HCT116 (cell line): Measurements from ENCODE around the gene NENF. TPM values are rescaled to one million over a fixed set of nuclear protein-coding genes. Genes with fewer than 3 reads are reported as not detected.
A peak's percentile ranks its signal among the peaks of the same experiment; 100 is the strongest.

ENCODE experiments used
- ATAC-seq: fragments of 200-7000 bp; cut with Tn5 transposase; 2 replicates; pipeline ENCODE4 v1.9.1; 2020; ENCODE audit warnings: mild to moderate bottlenecking, moderate library complexity
- BruUV-seq: library from RNA; stranded (reverse); fragments of 400-500 nt; replicated peaks from 2 replicates; lab custom pipeline; 2021; lab: Mats Ljungman, UMichigan
- CTCF ChIA-PET: fragments of 300-600 bp; sonication (Branson Sonifier 250); formaldehyde crosslinking; loops from one replicate; lab custom pipeline; 2021; ENCODE audit warnings: antibody characterized with exemption; lab: Charles Lee
- POLR2A ChIA-PET: fragments of 300-600, 350-600 bp; sonication (Branson Sonifier 250); formaldehyde crosslinking; loops from one replicate; lab custom pipeline; 2021; ENCODE audit warnings: antibody characterized with exemption; lab: Charles Lee
- RAD21 ChIA-PET, 2 experiments: fragments of 300-600 bp; sonication (Branson Sonifier 250); formaldehyde crosslinking; loops; one replicate each; lab custom pipeline; 2023; ENCODE audit warnings: low total read pairs in 2 of 2; ENCODE audit not compliant: uncharacterized antibody in 2 of 2, unreplicated experiment in 2 of 2, low non-redundant PET in 1 of 2; lab: Charles Lee
- DNase-seq: peaks from one replicate; pipeline ENCODE4 v3.0.0-alpha.2; 2010; ENCODE audit warnings: low read depth, low spot score
- H2AFZ ChIP-seq: fragments of 200-600 bp; shearing (Covaris generic), sonication (generic); 2 replicates; pipeline ENCODE4 v1.6.1; 2017; ENCODE audit warnings: low read depth, mixed run types, mixed read lengths, antibody characterized with exemption, low read length; ENCODE audit not compliant: poor library complexity, severe bottlenecking
- H3K27ac ChIP-seq: 2 replicates; pipeline ENCODE4 v1.5.1; 2012; ENCODE audit warnings: low read depth, low read length
- H3K27me3 ChIP-seq: fragments of 200-600 bp; sonication (generic); 2 replicates; pipeline ENCODE4 v1.6.1; 2016; ENCODE audit warnings: mixed run types, low read length, mixed read lengths; ENCODE audit not compliant: insufficient read depth
- H3K36me3 ChIP-seq, 2 experiments: fragments of 200-500 bp in 1 of 2; fragments of 200-600 bp in 1 of 2; sonication (Bioruptor generic) in 1 of 2; sonication (generic) in 1 of 2; 2 replicates each; pipeline versions ENCODE4 v1.5.1 to v1.6.1; 2014 to 2016; ENCODE audit warnings: low read length in 2 of 2, inconsistent platforms in 1 of 2, mixed read lengths in 1 of 2, mixed run types in 1 of 2; ENCODE audit not compliant: insufficient read depth in 2 of 2, control insufficient read depth in 1 of 2
- H3K4me1 ChIP-seq, 2 experiments: fragments of 200-600 bp in 1 of 2; sonication (generic) in 1 of 2; 2 replicates each; pipeline versions ENCODE4 v1.5.1 to v1.6.1; 2012 to 2017; ENCODE audit warnings: low read length in 2 of 2, inconsistent platforms in 1 of 2, mild to moderate bottlenecking in 1 of 2, mixed read lengths in 1 of 2, mixed run types in 1 of 2, moderate library complexity in 1 of 2; ENCODE audit not compliant: insufficient read depth in 2 of 2, control insufficient read depth in 1 of 2
- H3K4me2 ChIP-seq: fragments of 200-600 bp; sonication (generic); 2 replicates; pipeline ENCODE4 v1.6.1; 2017; ENCODE audit warnings: mixed run types, low read length, mixed read lengths
- H3K4me3 ChIP-seq, 2 experiments: fragments of 200-600 bp in 1 of 2; sonication (generic) in 1 of 2; replicated peaks in 1 of 2; 2 replicates each; pipeline ENCODE4 v1.5.1; 2011 to 2016; ENCODE audit warnings: low read length in 2 of 2, control low read depth in 1 of 2, low read depth in 1 of 2, mild to moderate bottlenecking in 1 of 2, mixed read lengths in 1 of 2, mixed run types in 1 of 2
- H3K79me2 ChIP-seq: fragments of 200-600 bp; sonication (generic); 2 replicates; pipeline ENCODE4 v1.6.1; 2017; ENCODE audit warnings: mild to moderate bottlenecking, mixed run types, low read length, moderate library complexity, mixed read lengths; ENCODE audit not compliant: insufficient read depth
- H3K9ac ChIP-seq: fragments of 200-600 bp; sonication (generic); 2 replicates; pipeline ENCODE4 v1.6.1; 2016; ENCODE audit warnings: low read length, mixed read lengths
- H3K9me2 ChIP-seq: fragments of 200-600 bp; sonication (generic), shearing (Covaris generic); 2 replicates; pipeline ENCODE4 v1.6.1; 2017; ENCODE audit warnings: mixed run types, mild to moderate bottlenecking, moderate library complexity; ENCODE audit not compliant: insufficient read depth
- H3K9me3 ChIP-seq, 2 experiments: fragments of 200-500 bp in 1 of 2; fragments of 200-600 bp in 1 of 2; sonication (Bioruptor generic) in 1 of 2; sonication (generic) in 1 of 2; 2 replicates each; pipeline ENCODE4 v1.6.1; 2014 to 2017; ENCODE audit warnings: low read length in 2 of 2, mixed read lengths in 2 of 2, inconsistent platforms in 1 of 2, low read depth in 1 of 2, mild to moderate bottlenecking in 1 of 2, mixed run types in 1 of 2, moderate library complexity in 1 of 2; ENCODE audit not compliant: control insufficient read depth in 1 of 2, insufficient read depth in 1 of 2
- H4K20me1 ChIP-seq: fragments of 200-600 bp; sonication (generic), shearing (Covaris generic); 2 replicates; pipeline ENCODE4 v1.6.1; 2017; ENCODE audit warnings: mixed run types, mild to moderate bottlenecking, moderate library complexity; ENCODE audit not compliant: insufficient read depth
- CBX3 ChIP-seq: IDR thresholded peaks from 2 replicates; pipeline ENCODE4 v1.6.1; 2012; ENCODE audit warnings: low read depth
- EGR1 ChIP-seq: IDR thresholded peaks from 2 replicates; pipeline ENCODE4 v1.6.1; 2012; ENCODE audit warnings: low read depth
- ELF1 ChIP-seq: IDR thresholded peaks from 2 replicates; pipeline ENCODE4 v1.6.1; 2012; ENCODE audit warnings: low read depth, borderline replicate concordance
- FOSL1 ChIP-seq: IDR thresholded peaks from 2 replicates; pipeline ENCODE4 v1.6.1; 2012; ENCODE audit warnings: low read depth
- JUND ChIP-seq: IDR thresholded peaks from 2 replicates; pipeline ENCODE4 v1.6.1; 2012
- MAX ChIP-seq: IDR thresholded peaks from 2 replicates; pipeline ENCODE4 v1.6.1; 2012
- POLR2A ChIP-seq: IDR thresholded peaks from 2 replicates; pipeline ENCODE4 v1.7.0; 2011; ENCODE audit warnings: borderline replicate concordance; ENCODE audit not compliant: insufficient read depth, insufficient read length; ENCODE audit errors: extremely low read depth
- POLR2AphosphoS5 ChIP-seq: IDR thresholded peaks from 2 replicates; pipeline ENCODE4 v1.6.1; 2011; ENCODE audit warnings: mild to moderate bottlenecking, low read depth, low read length, moderate library complexity
- SP1 ChIP-seq: IDR thresholded peaks from 2 replicates; pipeline ENCODE4 v1.6.1; 2012; ENCODE audit warnings: low read depth
- YY1 ChIP-seq: IDR thresholded peaks from 2 replicates; pipeline ENCODE4 v1.6.1; 2011; ENCODE audit warnings: low read length, low read depth, moderate library complexity, mild to moderate bottlenecking; ENCODE audit not compliant: insufficient replicate concordance; ENCODE audit errors: extremely low read depth
- ZBTB33 ChIP-seq: IDR thresholded peaks from 2 replicates; pipeline ENCODE4 v1.6.1; 2011; ENCODE audit warnings: mild to moderate bottlenecking, low read length, moderate library complexity; ENCODE audit not compliant: insufficient replicate concordance; ENCODE audit errors: extremely low read depth
- ZFX ChIP-seq: fragments of 450-650 bp; IDR thresholded peaks from 2 replicates; pipeline ENCODE4 v1.6.1; 2017
- ZNF274 ChIP-seq: fragments of 200-500 bp; sonication (Bioruptor generic); IDR thresholded peaks from 2 replicates; pipeline ENCODE4 v1.6.1; 2014; ENCODE audit warnings: mild to moderate bottlenecking, low read depth, low read length, inconsistent platforms
- intact Hi-C: fragments of 100-400 bp; cut with micrococcal nuclease; formaldehyde crosslinking; loops from 2 replicates; pipeline ENCODE4 v1.10.0; 2022
- total RNA-seq: library from RNA; stranded (reverse); gene quantifications from one replicate; pipeline ENCODE4 v1.2.1, GENCODE V29; 2021; ENCODE audit not compliant: unreplicated experiment

NENF gene
- total RNA-seq, 1 experiment from 2014 or later, result 78.4 TPM

GRCh38 chr1:212470059-212470458 is 37.3 kb downstream of the NENF start:
- ChIA-PET CTCF (interaction anchor here (0.8 to 1.1 kb wide), 2 partner anchors 127 to 138 kb away, joined by 3 to 4 read pairs; partner anchors contain the start of gene ATF3), POLR2A (interaction anchor here (0.8 to 1.2 kb wide), 2 partner anchors 125 to 138 kb away, joined by 4 read pairs; partner anchors contain the start of gene ATF3), RAD21 (no interaction called here)
- H3K4me2 ChIP-seq, result peak overlapping the region; percentile 52
- no peaks in the 10 kb centered on the region for H3K9me3 ChIP-seq
- peak overlapping the region; percentile 43 for H3K9ac ChIP-seq
- H3K27me3 ChIP-seq, result no peaks in the 10 kb centered on the region
- no peaks in the 10 kb centered on the region for H4K20me1 ChIP-seq
- H3K9me2 ChIP-seq, result no peaks in the 10 kb centered on the region
- H3K79me2 ChIP-seq, result no peaks in the 10 kb centered on the region
- no peaks in the 10 kb centered on the region for H3K36me3 ChIP-seq
- peak; percentile 38; the same call in 1 of the 2 replicates for TF ChIP-seq POLR2AphosphoS5
- peak; percentile 89 for TF ChIP-seq MAX
- no peak for TF ChIP-seq YY1
- 0 out of 2 replicates have a peak, but pooled peaks have one; percentile 35 for TF ChIP-seq SP1
- peak; percentile 27; the same call in 1 of the 2 replicates for TF ChIP-seq FOSL1
- TF ChIP-seq EGR1, result no peak
- TF ChIP-seq CBX3, result peak; percentile 58; the same call in 1 of the 2 replicates
- no peak for TF ChIP-seq ZNF274
- TF ChIP-seq ELF1, result no peak
- peak; percentile 59 for TF ChIP-seq JUND
- intact Hi-C loops, result no loop called here
- ATAC-seq (peak; percentile 80), DNase-seq (peak; percentile 46)
- H3K4me3 ChIP-seq, result no peak overlapping the region
- H3K4me1 ChIP-seq, result peaks cover 22 to 47% of the 10 kb centered on the region in 2 experiments
- H2AFZ ChIP-seq, result peak overlapping the region; percentile 85
- BruUV-seq, result no TSS peak
- no peak overlapping the region for H3K27ac ChIP-seq

GRCh38 chr1:212471286-212471685 is 38.6 kb downstream of the NENF start:
- ChIA-PET CTCF (no interaction called here), RAD21 (no interaction called here), POLR2A (no interaction called here)
- no peak overlapping the region for H3K9ac ChIP-seq
- no peaks in the 10 kb centered on the region for H3K36me3 ChIP-seq
- no peak overlapping the region for H3K27ac ChIP-seq
- H3K79me2 ChIP-seq, result no peaks in the 10 kb centered on the region
- ATAC-seq (no peak), DNase-seq (no peak)
- no peak overlapping the region for H3K4me2 ChIP-seq
- BruUV-seq, result no TSS peak
- no peak overlapping the region for H3K4me3 ChIP-seq
- H3K27me3 ChIP-seq, result no peaks in the 10 kb centered on the region
- no peaks in the 10 kb centered on the region for H3K9me2 ChIP-seq
- no peaks in the 10 kb centered on the region for H3K9me3 ChIP-seq
- no peak overlapping the region for H2AFZ ChIP-seq
- no peak for TF ChIP-seq POLR2A
- no peak for TF ChIP-seq ZFX
- TF ChIP-seq ZBTB33, result no peak
- TF ChIP-seq YY1, result no peak
- no peak for TF ChIP-seq EGR1
- H4K20me1 ChIP-seq, result no peaks in the 10 kb centered on the region
- H3K4me1 ChIP-seq, result peaks cover 21 to 46% of the 10 kb centered on the region in 2 experiments
- intact Hi-C loops, result no loop called here
